ENCODE data around the gene HTR3A.

DNA sequence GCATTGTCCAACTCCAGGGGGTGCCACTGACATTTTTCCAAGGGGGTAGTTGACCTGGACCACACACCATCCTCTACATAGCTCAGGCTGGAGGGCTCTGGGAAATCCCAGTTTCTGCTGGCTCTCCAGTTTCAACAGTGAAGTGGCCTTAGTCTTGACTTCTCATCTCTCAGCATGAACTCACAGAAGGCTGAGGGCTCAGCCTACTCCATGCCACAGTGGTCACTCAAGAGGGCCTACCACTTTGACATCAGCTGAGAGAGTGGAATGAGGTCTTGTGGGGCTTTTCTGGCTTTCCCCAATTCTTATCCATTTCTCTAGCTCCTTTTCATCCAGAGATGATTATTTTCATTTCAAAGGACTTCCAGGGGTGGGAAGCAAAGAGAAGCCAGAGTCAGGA is 7.4 kb downstream of the HTR3A start:
- TF ChIP-seq, protein P1, sequence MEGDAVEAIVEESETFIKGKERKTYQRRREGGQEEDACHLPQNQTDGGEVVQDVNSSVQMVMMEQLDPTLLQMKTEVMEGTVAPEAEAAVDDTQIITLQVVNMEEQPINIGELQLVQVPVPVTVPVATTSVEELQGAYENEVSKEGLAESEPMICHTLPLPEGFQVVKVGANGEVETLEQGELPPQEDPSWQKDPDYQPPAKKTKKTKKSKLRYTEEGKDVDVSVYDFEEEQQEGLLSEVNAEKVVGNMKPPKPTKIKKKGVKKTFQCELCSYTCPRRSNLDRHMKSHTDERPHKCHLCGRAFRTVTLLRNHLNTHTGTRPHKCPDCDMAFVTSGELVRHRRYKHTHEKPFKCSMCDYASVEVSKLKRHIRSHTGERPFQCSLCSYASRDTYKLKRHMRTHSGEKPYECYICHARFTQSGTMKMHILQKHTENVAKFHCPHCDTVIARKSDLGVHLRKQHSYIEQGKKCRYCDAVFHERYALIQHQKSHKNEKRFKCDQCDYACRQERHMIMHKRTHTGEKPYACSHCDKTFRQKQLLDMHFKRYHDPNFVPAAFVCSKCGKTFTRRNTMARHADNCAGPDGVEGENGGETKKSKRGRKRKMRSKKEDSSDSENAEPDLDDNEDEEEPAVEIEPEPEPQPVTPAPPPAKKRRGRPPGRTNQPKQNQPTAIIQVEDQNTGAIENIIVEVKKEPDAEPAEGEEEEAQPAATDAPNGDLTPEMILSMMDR (IDR thresholded peaks at IDR 0.05; ENCODE audit: insufficient read depth, low read length, poor library complexity, severe bottlenecking), result no peak
- no peak for TF ChIP-seq EZH2phosphoT487 (conservative IDR thresholded peaks at IDR 0.05; ENCODE audit: low read length)

All from SU-DHL-6 (cell line).